DOHH2 (cell line): ENCODE results near the gene NF1.

Experiments
- H3F3A ChIP-seq: fragments of 200-600 bp; sonication (generic), shearing (Covaris generic); 2 replicates; pipeline ENCODE4 v1.6.0; 2016; ENCODE audit warnings: antibody characterized with exemption, mild to moderate bottlenecking; ENCODE audit not compliant: control insufficient read depth, insufficient read depth
- H3K27ac ChIP-seq: fragments of 200-600 bp; sonication (generic); 2 replicates; pipeline ENCODE4 v1.5.1; 2014; ENCODE audit warnings: low read depth, mild to moderate bottlenecking, low read length, moderate library complexity
- H3K27me3 ChIP-seq: fragments of 200-600 bp; sonication (generic); 2 replicates; pipeline ENCODE4 v1.6.1; 2014; ENCODE audit warnings: mild to moderate bottlenecking, low read length, mixed read lengths; ENCODE audit not compliant: control insufficient read depth
- H3K36me3 ChIP-seq: fragments of 200-600 bp; sonication (generic); 2 replicates; pipeline ENCODE4 v1.6.1; 2014; ENCODE audit warnings: mild to moderate bottlenecking, low read length, moderate library complexity, mixed read lengths; ENCODE audit not compliant: control insufficient read depth
- H3K4me1 ChIP-seq: fragments of 200-600 bp; sonication (generic); 2 replicates; pipeline ENCODE4 v1.6.1; 2014; ENCODE audit warnings: mild to moderate bottlenecking, low read length, mixed read lengths; ENCODE audit not compliant: control insufficient read depth
- H3K4me2 ChIP-seq: fragments of 200-600 bp; sonication (generic); 2 replicates; pipeline ENCODE4 v1.6.0; 2014; ENCODE audit warnings: mild to moderate bottlenecking, low read length, moderate library complexity
- H3K4me3 ChIP-seq: fragments of 200-600 bp; sonication (generic); 2 replicates; pipeline ENCODE4 v1.5.1; 2014; ENCODE audit warnings: mild to moderate bottlenecking, low read length, mixed read lengths
- H3K79me2 ChIP-seq: fragments of 200-600 bp; sonication (generic); 2 replicates; pipeline ENCODE4 v1.6.1; 2014; ENCODE audit warnings: mild to moderate bottlenecking, low read length, mixed read lengths; ENCODE audit not compliant: control insufficient read depth
- H3K9me2 ChIP-seq: fragments of 200-600 bp; sonication (generic); replicated peaks from 2 replicates; pipeline ENCODE4 v1.6.1; 2014; ENCODE audit warnings: mild to moderate bottlenecking, low read length, mixed read lengths; ENCODE audit not compliant: control insufficient read depth
- H3K9me3 ChIP-seq: fragments of 200-600 bp; sonication (generic); 2 replicates; pipeline ENCODE4 v1.6.1; 2014; ENCODE audit warnings: antibody characterized with exemption, low read length, mixed read lengths; ENCODE audit not compliant: control insufficient read depth, insufficient read depth
- H4K20me1 ChIP-seq: fragments of 200-600 bp; sonication (generic); 2 replicates; pipeline ENCODE4 v1.6.0; 2014; ENCODE audit warnings: low read depth, mild to moderate bottlenecking, antibody characterized with exemption, low read length, moderate library complexity; ENCODE audit not compliant: control insufficient read depth, insufficient read depth
- CTCF ChIP-seq: fragments of 200-600 bp; sonication (generic); IDR thresholded peaks from one replicate; pipeline ENCODE4 v1.5.1; 2014; ENCODE audit warnings: antibody characterized with exemption, mild to moderate bottlenecking, low read depth, low read length; ENCODE audit not compliant: poor library complexity, severe bottlenecking
- EZH2phosphoT487 ChIP-seq: fragments of 200-600 bp; sonication (generic); IDR thresholded peaks from 2 replicates; pipeline ENCODE4 v1.6.1; 2017; ENCODE audit warnings: borderline replicate concordance, mild to moderate bottlenecking, antibody characterized with exemption, low read length, moderate library complexity, mixed read lengths

The NF1 gene

GRCh38 chr17:31050948-31051347 is 43.8 kb upstream of the NF1 start:
- Histone ChIP-seq H3K9me2 (no peaks in the 10 kb centered on the region), H4K20me1 (no peaks in the 10 kb centered on the region), H3K4me2 (no peak overlapping the region), H3K9me3 (no peaks in the 10 kb centered on the region), H3K36me3 (no peaks in the 10 kb centered on the region), H3K4me3 (no peak overlapping the region), H3K4me1 (no peaks in the 10 kb centered on the region), H3F3A (no peaks in the 10 kb centered on the region), H3K79me2 (no peaks in the 10 kb centered on the region), H3K27me3 (no peaks in the 10 kb centered on the region), H3K27ac (no peak overlapping the region)
- no peak for TF ChIP-seq EZH2phosphoT487
- TF ChIP-seq CTCF, result no peak

GRCh38 chr17:31051506-31051905 is 43.3 kb upstream of the NF1 start:
- no peaks in the 10 kb centered on the region for H3K9me3 ChIP-seq
- H3K36me3 ChIP-seq, result no peaks in the 10 kb centered on the region
- no peak overlapping the region for H3K4me3 ChIP-seq
- no peak for TF ChIP-seq EZH2phosphoT487
- TF ChIP-seq CTCF, result no peak
- no peak overlapping the region for H3K27ac ChIP-seq
- no peaks in the 10 kb centered on the region for H3K27me3 ChIP-seq
- no peaks in the 10 kb centered on the region for H3K4me1 ChIP-seq
- no peak overlapping the region for H3K4me2 ChIP-seq
- H3K79me2 ChIP-seq, result no peaks in the 10 kb centered on the region
- H3K9me2 ChIP-seq, result no peaks in the 10 kb centered on the region
- H4K20me1 ChIP-seq, result no peaks in the 10 kb centered on the region
- no peaks in the 10 kb centered on the region for H3F3A ChIP-seq

GRCh38 chr17:31052187-31052889 is 42.4 kb upstream of the NF1 start:
- no peak for TF ChIP-seq EZH2phosphoT487
- TF ChIP-seq CTCF, result no peak
- no peak overlapping the region for H3K27ac ChIP-seq
- H3K9me3 ChIP-seq, result no peaks in the 10 kb centered on the region
- no peak overlapping the region for H3K4me3 ChIP-seq
- H3K36me3 ChIP-seq, result no peaks in the 10 kb centered on the region
- H3K9me2 ChIP-seq, result no peaks in the 10 kb centered on the region
- no peaks in the 10 kb centered on the region for H3F3A ChIP-seq
- H4K20me1 ChIP-seq, result no peaks in the 10 kb centered on the region
- no peak overlapping the region for H3K4me2 ChIP-seq
- H3K79me2 ChIP-seq, result no peaks in the 10 kb centered on the region
- H3K27me3 ChIP-seq, result no peaks in the 10 kb centered on the region
- no peaks in the 10 kb centered on the region for H3K4me1 ChIP-seq
